ENCODE measurements around the gene SHE.

DNA sequence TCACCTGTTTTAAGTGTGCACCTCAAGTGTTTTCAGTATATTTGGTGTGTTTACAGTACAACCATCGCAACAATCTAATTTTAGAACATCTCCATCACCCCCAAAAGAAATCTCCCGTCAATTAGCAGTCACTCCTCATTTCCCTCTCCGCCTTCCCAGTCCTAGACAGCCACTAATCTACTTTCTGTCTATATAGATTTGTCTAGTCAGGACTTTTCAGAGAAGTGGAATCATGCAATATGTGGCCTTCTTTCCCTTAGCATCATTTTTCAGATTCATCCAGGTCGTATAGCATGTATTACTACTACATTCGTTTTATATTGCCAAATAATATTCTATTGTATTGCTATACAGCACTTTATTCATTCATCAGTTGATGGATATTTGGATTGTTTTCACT is 1.7 kb upstream of the SHE start:
- TF ChIP-seq POLR2A (IDR thresholded peaks at IDR 0.05; ENCODE audit: low read depth, low read length), result no peak
- no peak for TF ChIP-seq POLR2AphosphoS5 (IDR thresholded peaks at IDR 0.05; ENCODE audit: low read depth, low read length)
